ENCODE measurements around the gene DDX10. TPM values are rescaled to one million over a fixed set of nuclear protein-coding genes. Genes with fewer than 3 reads are reported as not detected.
A peak's percentile ranks its signal among the peaks of the same experiment; 100 is the strongest.

Gene DDX10
- polyA plus RNA-seq, 1 donor (not counting 4 experiments of a cell fraction or from before 2014, with no cell fraction given) = 32.3 TPM

DNA sequence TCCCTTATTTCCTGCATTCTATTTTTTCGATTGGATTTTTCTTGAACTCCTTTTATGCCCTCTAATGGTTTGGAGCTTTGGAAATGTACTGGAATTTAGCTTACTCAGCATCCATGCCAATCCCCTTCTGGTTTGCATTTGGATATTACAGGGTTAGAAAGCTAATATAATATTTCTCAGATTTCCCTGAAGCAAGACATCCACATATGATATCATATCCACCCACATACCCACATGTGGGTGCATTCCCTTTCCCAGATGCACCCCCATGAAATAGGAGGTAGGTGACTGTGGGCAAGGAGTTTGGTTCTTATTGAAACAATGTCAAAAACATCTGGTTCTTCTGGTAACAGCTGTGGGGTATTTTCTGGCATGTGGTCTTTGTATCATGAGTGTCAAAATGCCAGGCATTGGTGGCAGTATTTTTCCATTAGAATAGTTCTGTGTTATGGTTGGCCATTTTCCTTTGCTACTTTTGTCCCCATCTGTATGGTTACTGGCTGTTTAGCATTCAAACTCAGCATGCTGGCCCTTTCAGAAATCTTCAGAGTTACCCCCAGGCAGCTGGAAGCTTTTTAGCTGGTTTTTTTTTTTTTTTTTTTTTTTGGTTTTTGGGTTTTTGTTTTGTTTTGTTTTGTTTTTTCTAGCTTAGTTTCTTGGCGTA lies 32.7 kb upstream of the DDX10 start:
- no peak for TF ChIP-seq EZH2 (IDR thresholded peaks at IDR 0.05; ENCODE audit: low read length)
- TF ChIP-seq, protein P1, sequence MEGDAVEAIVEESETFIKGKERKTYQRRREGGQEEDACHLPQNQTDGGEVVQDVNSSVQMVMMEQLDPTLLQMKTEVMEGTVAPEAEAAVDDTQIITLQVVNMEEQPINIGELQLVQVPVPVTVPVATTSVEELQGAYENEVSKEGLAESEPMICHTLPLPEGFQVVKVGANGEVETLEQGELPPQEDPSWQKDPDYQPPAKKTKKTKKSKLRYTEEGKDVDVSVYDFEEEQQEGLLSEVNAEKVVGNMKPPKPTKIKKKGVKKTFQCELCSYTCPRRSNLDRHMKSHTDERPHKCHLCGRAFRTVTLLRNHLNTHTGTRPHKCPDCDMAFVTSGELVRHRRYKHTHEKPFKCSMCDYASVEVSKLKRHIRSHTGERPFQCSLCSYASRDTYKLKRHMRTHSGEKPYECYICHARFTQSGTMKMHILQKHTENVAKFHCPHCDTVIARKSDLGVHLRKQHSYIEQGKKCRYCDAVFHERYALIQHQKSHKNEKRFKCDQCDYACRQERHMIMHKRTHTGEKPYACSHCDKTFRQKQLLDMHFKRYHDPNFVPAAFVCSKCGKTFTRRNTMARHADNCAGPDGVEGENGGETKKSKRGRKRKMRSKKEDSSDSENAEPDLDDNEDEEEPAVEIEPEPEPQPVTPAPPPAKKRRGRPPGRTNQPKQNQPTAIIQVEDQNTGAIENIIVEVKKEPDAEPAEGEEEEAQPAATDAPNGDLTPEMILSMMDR (optimal IDR thresholded peaks at IDR 0.05 in 1 of 3, IDR thresholded peaks at IDR 0.05 in 1 of 3, conservative IDR thresholded peaks at IDR 0.05 in 1 of 3; ENCODE audit: extremely low read depth in 1 of 3, insufficient read depth in 2 of 3, low read length in 3 of 3) = no peak
- Histone ChIP-seq H3K9me3 (ENCODE audit: control insufficient read depth, low read depth, low read length) (peaks cover 2% of the 10 kb centered on the region), H3K79me2 (ENCODE audit: control insufficient read depth, insufficient read depth, low read length) (no peaks in the 10 kb centered on the region), H3K4me1 (ENCODE audit: control insufficient read depth, extremely low read depth, insufficient read depth, low read length) (peaks cover 16% of the 10 kb centered on the region), H3K9me1 (ENCODE audit: control insufficient read depth, extremely low read depth, insufficient read depth, low read length) (no peaks in the 10 kb centered on the region), H3K36me3 (ENCODE audit: control insufficient read depth in 2 of 2, extremely low read depth in 1 of 2, insufficient read depth in 2 of 2, low read length in 2 of 2) (no peaks in the 10 kb centered on the region), H3K9ac (ENCODE audit: control insufficient read depth, extremely low read depth, insufficient read depth, low read length) (no peak overlapping the region), H4K20me1 (ENCODE audit: control insufficient read depth, extremely low read depth, insufficient read depth, low read length) (no peaks in the 10 kb centered on the region), H3K27me3 (ENCODE audit: control insufficient read depth, extremely low read depth, insufficient read depth, low read length) (no peaks in the 10 kb centered on the region), H3K27ac (ENCODE audit: control insufficient read depth, insufficient read depth, low read length) (no peak overlapping the region), H3K4me2 (ENCODE audit: control insufficient read depth, extremely low read depth, insufficient read depth, low read depth, low read length) (no peak overlapping the region), H2AFZ (ENCODE audit: control insufficient read depth, low read length) (no peak overlapping the region), H3K4me3 (ENCODE audit: control insufficient read depth in 2 of 3, extremely low read depth in 1 of 3, insufficient read depth in 2 of 3, low read depth in 1 of 3, low read length in 3 of 3) (no peak overlapping the region)
- FAIRE-seq (no peak), DNase-seq (ENCODE audit: low read depth, low spot score) (no peak)
- dilution Hi-C loops (cut with MboI; ENCODE audit: extremely low pct_ligation_motif_present, low sequenced_read_pairs) = no loop called here

DNA sequence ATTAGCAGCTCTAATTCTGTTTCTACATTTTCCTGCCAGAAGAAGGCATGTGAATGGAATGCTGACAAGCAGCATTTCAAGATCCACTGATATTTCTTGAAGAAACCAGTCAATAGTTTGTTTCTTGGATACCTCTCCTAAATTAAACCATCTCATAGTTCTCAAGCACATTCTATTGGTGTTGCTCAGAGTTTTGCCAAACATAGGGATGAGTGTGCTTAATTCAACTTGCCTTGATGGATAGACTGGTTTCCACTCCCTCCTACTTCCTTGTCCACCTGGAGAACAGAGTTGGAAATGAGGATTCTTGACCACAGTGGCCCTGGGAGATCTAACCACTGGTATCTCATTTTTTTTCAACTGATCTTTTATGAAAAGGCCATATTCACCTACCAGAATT lies 29.8 kb upstream of the DDX10 start:
- FAIRE-seq (peak; percentile 88), DNase-seq (ENCODE audit: low read depth, low spot score) (peak; percentile 46)
- H4K20me1 ChIP-seq (ENCODE audit: control insufficient read depth, extremely low read depth, insufficient read depth, low read length) = no peaks in the 10 kb centered on the region
- peak overlapping the region; percentile 34 for H3K4me2 ChIP-seq (ENCODE audit: control insufficient read depth, extremely low read depth, insufficient read depth, low read depth, low read length)
- no peak overlapping the region for H2AFZ ChIP-seq (ENCODE audit: control insufficient read depth, low read length)
- H3K79me2 ChIP-seq (ENCODE audit: control insufficient read depth, insufficient read depth, low read length) = no peaks in the 10 kb centered on the region
- peaks cover 18% of the 10 kb centered on the region for H3K4me1 ChIP-seq (ENCODE audit: control insufficient read depth, extremely low read depth, insufficient read depth, low read length)
- H3K9me3 ChIP-seq (ENCODE audit: control insufficient read depth, low read depth, low read length) = no peaks in the 10 kb centered on the region
- no peaks in the 10 kb centered on the region for H3K36me3 ChIP-seq (ENCODE audit: control insufficient read depth in 2 of 2, extremely low read depth in 1 of 2, insufficient read depth in 2 of 2, low read length in 2 of 2)
- dilution Hi-C loops (cut with MboI; ENCODE audit: extremely low pct_ligation_motif_present, low sequenced_read_pairs) = no loop called here
- no peak overlapping the region for H3K9ac ChIP-seq (ENCODE audit: control insufficient read depth, extremely low read depth, insufficient read depth, low read length)
- no peak overlapping the region for H3K4me3 ChIP-seq (ENCODE audit: control insufficient read depth in 2 of 3, extremely low read depth in 1 of 3, insufficient read depth in 2 of 3, low read depth in 1 of 3, low read length in 3 of 3)
- no peaks in the 10 kb centered on the region for H3K9me1 ChIP-seq (ENCODE audit: control insufficient read depth, extremely low read depth, insufficient read depth, low read length)
- no peak overlapping the region for H3K27ac ChIP-seq (ENCODE audit: control insufficient read depth, insufficient read depth, low read length)
- H3K27me3 ChIP-seq (ENCODE audit: control insufficient read depth, extremely low read depth, insufficient read depth, low read length) = no peaks in the 10 kb centered on the region
- TF ChIP-seq, protein P1 (optimal IDR thresholded peaks at IDR 0.05 in 1 of 3, IDR thresholded peaks at IDR 0.05 in 1 of 3, conservative IDR thresholded peaks at IDR 0.05 in 1 of 3; ENCODE audit: extremely low read depth in 1 of 3, insufficient read depth in 2 of 3, low read length in 3 of 3) = no peak
- no peak for TF ChIP-seq EZH2 (IDR thresholded peaks at IDR 0.05; ENCODE audit: low read length)
